RWPE2 (cell line): Measurements from ENCODE around the gene ELK3.

Source experiments
- ATAC-seq: fragments of 200-7000 bp; cut with Tn5 transposase; 3 replicates; pipeline ENCODE4 v1.9.1; 2021; ENCODE audit warnings: low read depth
- DNase-seq: peaks from one replicate; pipeline ENCODE4 v3.0.0-alpha.2; 2020; ENCODE audit warnings: low spot score
- H3K27ac ChIP-seq: fragments of 450-650 bp; 2 replicates; pipeline ENCODE4 v1.5.1; 2017; ENCODE audit warnings: mild to moderate bottlenecking; ENCODE audit not compliant: poor library complexity, severe bottlenecking
- H3K27me3 ChIP-seq: fragments of 250-450 bp; sonication (Bioruptor Pico); 2 replicates; pipeline ENCODE4 v1.5.1; 2021; ENCODE audit warnings: mild to moderate bottlenecking, moderate library complexity; ENCODE audit not compliant: insufficient read depth, poor library complexity, severe bottlenecking
- H3K36me3 ChIP-seq: fragments of 250-450 bp; sonication (Bioruptor Pico); 2 replicates; pipeline ENCODE4 v1.5.1; 2020; ENCODE audit warnings: low read depth, mild to moderate bottlenecking, moderate library complexity
- H3K4me1 ChIP-seq: fragments of 250-450 bp; sonication (Bioruptor Pico); 2 replicates; pipeline ENCODE4 v1.5.1; 2021; ENCODE audit warnings: mild to moderate bottlenecking, moderate library complexity; ENCODE audit not compliant: insufficient read depth, poor library complexity, severe bottlenecking
- H3K4me3 ChIP-seq: fragments of 250-450 bp; sonication (Bioruptor Pico); 2 replicates; pipeline ENCODE4 v1.5.1; 2021; ENCODE audit warnings: mild to moderate bottlenecking, moderate library complexity; ENCODE audit not compliant: severe bottlenecking
- H3K9me3 ChIP-seq: fragments of 250-450 bp; sonication (Bioruptor Pico); 2 replicates; pipeline ENCODE4 v1.5.1; 2021; ENCODE audit warnings: mild to moderate bottlenecking, moderate library complexity; ENCODE audit not compliant: severe bottlenecking
- CTCF ChIP-seq: fragments of 450-650 bp; IDR thresholded peaks from one replicate; pipeline ENCODE4 v1.5.1; 2017; ENCODE audit warnings: mild to moderate bottlenecking, moderate library complexity; ENCODE audit not compliant: poor library complexity, severe bottlenecking

The ELK3 gene

GRCh38 chr12:96192926-96193573, 1.1 kb upstream of the ELK3 start:
- no peak for TF ChIP-seq CTCF
- H3K4me1 ChIP-seq: peaks cover 14% of the 10 kb centered on the region
- H3K27ac ChIP-seq: peak overlapping the region; percentile 98

DNA sequence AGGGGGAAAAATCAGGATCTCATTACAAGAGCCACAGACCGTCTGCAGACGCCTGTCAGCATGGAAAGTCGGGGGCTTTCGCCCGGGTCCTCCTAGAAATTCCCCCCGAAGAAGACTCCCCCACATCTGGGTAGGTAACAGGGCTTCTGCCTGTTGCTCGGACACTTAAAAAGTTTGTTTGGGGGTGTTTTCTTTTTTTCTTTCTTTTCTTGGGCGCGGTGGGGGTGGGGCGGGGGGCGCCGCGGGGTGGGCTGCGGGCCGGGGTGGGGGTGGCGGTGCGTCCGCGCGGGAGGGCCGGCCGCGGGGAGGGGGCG, 358 bp downstream of the ELK3 start:
- Histone ChIP-seq H3K36me3 (peaks cover 9% of the 10 kb centered on the region), H3K27ac (peak overlapping the region; percentile 98), H3K27me3 (no peaks in the 10 kb centered on the region), H3K9me3 (no peaks in the 10 kb centered on the region), H3K4me1 (peaks cover 27% of the 10 kb centered on the region), H3K4me3 (peak overlapping the region; percentile 78)
- no peak for TF ChIP-seq CTCF
- ATAC-seq: no peak
- no peak for DNase-seq

More at GRCh38 chr12:96192926-96193573, 1.1 kb upstream of the ELK3 start:
- Histone ChIP-seq H3K9me3 (no peaks in the 10 kb centered on the region), H3K27me3 (no peaks in the 10 kb centered on the region), H3K36me3 (no peaks in the 10 kb centered on the region), H3K4me3 (peak overlapping the region; percentile 78)
- ATAC-seq: no peak
- DNase-seq: no peak

DNA sequence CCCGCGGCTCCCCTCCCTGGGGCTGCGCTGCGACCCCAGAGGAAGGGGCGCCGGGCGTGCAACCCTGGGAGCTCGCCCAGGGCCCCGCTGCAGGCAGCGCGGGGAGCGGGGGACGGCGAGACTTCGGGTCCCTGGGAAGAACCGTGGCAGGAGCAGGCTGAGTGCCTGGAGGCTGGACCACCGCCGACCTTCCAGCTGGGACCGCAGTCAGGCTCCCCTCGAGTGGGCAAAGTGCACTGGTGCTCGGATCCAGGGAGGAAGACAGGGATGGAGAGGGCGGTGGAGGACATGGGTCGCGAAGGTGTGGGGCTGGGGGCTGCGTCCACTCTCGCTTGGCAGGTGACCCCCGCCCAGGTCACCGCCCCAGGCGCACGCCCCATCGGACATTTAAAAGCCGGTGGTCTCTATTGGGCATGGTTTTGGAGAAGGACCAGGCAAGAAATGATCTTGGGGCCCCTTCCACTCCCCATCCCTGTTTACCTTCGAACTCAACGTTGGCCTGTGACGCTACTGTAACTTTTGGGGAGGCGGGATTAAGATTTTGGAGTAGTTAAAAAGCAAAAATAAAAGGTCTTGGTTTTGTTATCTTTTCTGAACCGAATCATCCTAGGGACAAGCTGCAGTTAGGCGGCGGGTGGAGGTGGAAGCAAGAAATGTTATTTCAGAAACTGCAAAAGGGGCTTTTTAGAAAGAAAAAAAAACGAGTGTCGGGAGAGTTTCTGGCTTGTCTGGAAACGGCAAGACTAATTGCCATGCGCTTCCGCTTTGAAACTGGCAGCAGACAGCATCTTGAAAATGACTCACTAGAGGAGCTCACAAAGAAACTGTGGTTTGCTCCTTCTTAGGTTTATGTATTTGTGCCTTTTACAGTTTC, 1.0 kb downstream of the ELK3 start:
- Histone ChIP-seq H3K36me3 (peaks cover 16% of the 10 kb centered on the region), H3K27ac (peak overlapping the region; percentile 98), H3K4me3 (peak overlapping the region; percentile 78), H3K4me1 (peaks cover 34% of the 10 kb centered on the region), H3K9me3 (no peaks in the 10 kb centered on the region), H3K27me3 (no peaks in the 10 kb centered on the region)
- TF ChIP-seq CTCF: no peak
- DNase-seq (no peak), ATAC-seq (peak; percentile 38)

DNA sequence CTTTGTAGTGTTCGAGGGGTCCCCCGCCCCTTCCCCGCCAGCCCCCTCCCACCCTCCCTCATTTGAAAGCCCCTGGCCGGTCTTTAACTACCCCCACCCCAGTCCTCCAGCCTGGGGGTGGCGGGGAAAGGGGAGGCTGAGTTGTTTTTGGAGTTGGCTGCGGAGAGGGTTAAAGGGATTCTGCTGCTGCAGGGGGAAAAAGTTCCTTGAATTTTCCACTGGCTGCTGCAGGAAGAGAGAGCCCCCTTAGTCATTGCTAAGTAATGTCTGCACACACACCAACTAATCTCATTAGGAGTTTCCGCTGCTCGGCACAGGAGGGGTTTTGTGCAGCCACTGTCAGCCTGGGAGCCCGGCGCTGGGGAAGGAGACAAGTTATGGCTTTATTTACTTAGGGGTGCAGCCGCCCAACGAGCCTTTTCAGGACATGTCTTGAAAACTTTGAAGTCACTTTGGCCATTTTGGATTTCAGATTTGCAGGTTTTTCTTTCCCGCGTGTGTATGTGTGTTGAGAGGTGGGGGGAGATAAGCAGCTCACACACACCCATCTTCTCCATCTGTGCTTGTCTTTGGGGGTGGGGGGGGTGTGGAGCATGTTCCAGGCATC, 1.8 kb downstream of the ELK3 start:
- DNase-seq: no peak
- H3K27ac ChIP-seq: peak overlapping the region; percentile 98
- peak; percentile 18; the same call in 2 of the 3 replicates for ATAC-seq

More for the DNA sequence above, 1.8 kb downstream of the ELK3 start:
- no peaks in the 10 kb centered on the region for H3K9me3 ChIP-seq
- H3K27me3 ChIP-seq: no peaks in the 10 kb centered on the region
- peaks cover 34% of the 10 kb centered on the region for H3K4me1 ChIP-seq
- peaks cover 17% of the 10 kb centered on the region for H3K36me3 ChIP-seq
- H3K4me3 ChIP-seq: peak overlapping the region; percentile 78
- no peak for TF ChIP-seq CTCF
